ENCODE results near the gene TTLL10. TPM values are rescaled to one million over a fixed set of nuclear protein-coding genes. Genes with fewer than 3 reads are reported as not detected.

The TTLL10 gene
- total and polyA plus RNA-seq, 2 of the 8 experiments (the other 6 are each of a cell fraction or from before 2014, with no cell fraction given), result 1.1 to 1.7 TPM

DNA sequence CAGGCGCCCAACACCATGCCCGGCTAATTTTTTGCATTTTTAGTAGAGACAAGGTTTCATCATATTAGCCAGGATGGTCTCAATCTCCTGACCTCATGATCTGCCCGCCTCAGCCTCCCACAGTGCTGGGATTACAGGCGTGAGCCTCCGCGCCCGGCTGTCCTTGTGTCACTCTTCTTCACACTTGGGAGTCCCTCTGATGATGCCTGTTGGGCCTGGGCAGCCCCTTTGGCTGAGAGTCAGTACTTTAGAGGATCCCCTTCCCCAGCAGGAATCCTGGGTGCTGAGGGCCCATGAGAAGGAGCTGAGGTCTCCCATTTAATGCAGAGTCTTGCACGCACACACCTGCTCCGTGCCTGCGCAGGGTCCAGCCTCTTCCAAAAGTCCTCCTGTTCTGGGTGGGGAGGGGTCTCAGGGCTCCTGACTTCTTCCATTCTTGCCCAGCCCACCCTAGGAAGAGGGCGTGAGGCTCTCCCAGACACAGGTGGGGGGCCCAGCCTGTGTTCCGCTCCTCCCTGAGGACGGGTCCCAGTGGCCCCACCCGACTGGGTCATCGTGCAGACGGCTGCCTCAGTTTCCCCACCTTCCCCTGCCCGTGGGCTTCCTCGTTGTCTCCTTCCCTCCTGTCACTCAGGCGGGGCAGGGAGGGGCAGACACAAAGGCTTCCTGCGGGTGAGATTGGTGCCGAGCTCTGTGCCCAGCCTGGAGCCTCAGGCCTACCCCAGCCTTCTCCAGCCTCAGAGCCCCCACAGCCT lies 3.9 kb downstream of the TTLL10 start:
- Histone ChIP-seq H3K4me2 (ENCODE audit: insufficient read depth in 1 of 2, low read depth in 2 of 2, low read length in 2 of 2) (peak overlapping the region in 1 of 2 experiments; percentile 50; a peak in 1 of 4 replicates), H4K20me1 (replicated peaks in 1 of 2; ENCODE audit: control insufficient read depth in 1 of 2, insufficient read depth in 2 of 2, low read length in 2 of 2) (peaks cover 0 to 4% of the 10 kb centered on the region in 2 experiments), H3K23me2 (ENCODE audit: low read depth, low read length) (peaks cover 3% of the 10 kb centered on the region; the same call in 1 of the 2 replicates), H4K91ac (replicated peaks; ENCODE audit: insufficient read length, low read length) (peak overlapping the region; percentile 73), H3K36me3 (ENCODE audit: control insufficient read depth in 2 of 4, insufficient read depth in 4 of 4, low read length in 3 of 4) (no peaks in the 10 kb centered on the region), H3K9me3 (ENCODE audit: insufficient read depth in 2 of 2, low read depth in 1 of 2, low read length in 1 of 2) (peaks cover 4 to 5% of the 10 kb centered on the region in 2 experiments; a peak in 1 of 4 replicates), H3K9ac (replicated peaks in 1 of 4; ENCODE audit: extremely low read depth in 1 of 4, low read depth in 3 of 4, low read length in 3 of 4) (no peak overlapping the region), H2BK20ac (ENCODE audit: low read length) (no peak overlapping the region), H3K56ac (replicated peaks; ENCODE audit: insufficient read length, low read depth, low read length) (no peak overlapping the region), H2AFZ (ENCODE audit: low read length) (no peak overlapping the region), H3K79me2 (ENCODE audit: control insufficient read depth in 1 of 2, insufficient read depth in 2 of 2, low read length in 2 of 2) (no peaks in the 10 kb centered on the region), H4K8ac (ENCODE audit: extremely low read depth, insufficient read depth, low read length) (no peak overlapping the region), H3K4ac (replicated peaks; ENCODE audit: insufficient read length, low read depth, low read length) (no peak overlapping the region), H2AK5ac (ENCODE audit: low read depth, low read length) (0 out of 2 replicates have a peak overlapping the region, but pooled peaks have one; percentile 24), H3K14ac (ENCODE audit: insufficient read length) (no peak overlapping the region), H2BK120ac (replicated peaks; ENCODE audit: low read depth, low read length) (no peak overlapping the region), H2BK5ac (ENCODE audit: low read depth, low read length) (no peak overlapping the region), H3K27me3 (replicated peaks in 1 of 4; ENCODE audit: control insufficient read depth in 3 of 4, extremely low read depth in 1 of 4, insufficient read depth in 3 of 4, low read length in 3 of 4) (peaks cover 0 to 10% (median 6%) of the 10 kb centered on the region in 4 experiments; a peak in 4 of 7 replicates), H3K27ac (ENCODE audit: low read depth, low read length) (no peak overlapping the region), H3K4me3 (ENCODE audit: extremely low read depth in 1 of 4, insufficient read depth in 2 of 4, low read depth in 3 of 4, low read length in 4 of 4) (no peak overlapping the region), H4K5ac (ENCODE audit: insufficient read length, low read depth, low read length) (no peak overlapping the region), H3K79me1 (ENCODE audit: low read depth, low read length) (no peaks in the 10 kb centered on the region), H3K18ac (ENCODE audit: extremely low read depth, low read length) (no peak overlapping the region), H3K23ac (ENCODE audit: insufficient read length) (no peak overlapping the region), H2BK15ac (ENCODE audit: low read length) (no peak overlapping the region), H2BK12ac (ENCODE audit: low read depth, low read length) (no peak overlapping the region), H3K4me1 (replicated peaks in 1 of 4; ENCODE audit: control insufficient read depth in 3 of 4, insufficient read depth in 4 of 4, low read length in 3 of 4) (peaks cover 4 to 22% (median 18%) of the 10 kb centered on the region in 4 experiments)
- ChIA-PET CTCF (ENCODE audit: partially characterized antibody) (interaction anchor here (0.9 to 2.0 kb wide), 3 partner anchors 10 to 52 kb away, joined by 3 to 5 read pairs (median 5); no protein-coding TSS in a partner anchor), POLR2A (ENCODE audit: partially characterized antibody) (no interaction called here)
- no peak for FAIRE-seq
- 90% methylated on average over 16 of the region's 21 CpGs; no CpG with 5 or more reads in 1 of the 2 experiments for WGBS, 2 experiments (ENCODE audit: extremely low coverage in 1 of 2, insufficient coverage in 1 of 2, insufficient read length in 1 of 2, insufficient replicate concordance in 2 of 2, low coverage in 1 of 2, low lambda C conversion rate in 2 of 2, missing lambda C conversion rate in 1 of 2)
- no peak for DNase-seq (ENCODE audit: low read depth in 1 of 2, low spot score in 2 of 2)
- no peak for TF ChIP-seq CTBP2 (IDR thresholded peaks at IDR 0.05; ENCODE audit: borderline replicate concordance, insufficient read depth, insufficient read length, low read length)

Measured in H1 (cell line).